Activated CD8-positive, alpha-beta T cell treated with anti-CD3 and anti-CD28 coated beads for 36 hours (primary cell): ENCODE results near the gene IFT57. TPM values are rescaled to one million over a fixed set of nuclear protein-coding genes. Genes with fewer than 3 reads are reported as not detected.

Experiments
- ATAC-seq: fragments of 200-7000 bp; cut with Tn5 transposase; one replicate; pipeline ENCODE4 v1.10.0; 2021; ENCODE audit warnings: mild to moderate bottlenecking, moderate library complexity
- CTCF ChIA-PET: fragments of 350-600 bp; sonication (Branson Sonifier 250); formaldehyde crosslinking; loops from one replicate; lab custom pipeline; 2021; ENCODE audit warnings: antibody characterized with exemption; lab: Charles Lee
- POLR2A ChIA-PET: fragments of 350-600 bp; sonication (Branson Sonifier 250); formaldehyde crosslinking; loops from one replicate; lab custom pipeline; 2021; ENCODE audit warnings: antibody characterized with exemption; lab: Charles Lee
- DNase-seq: peaks from one replicate; pipeline ENCODE4 v3.0.0-alpha.2; 2020
- H3K27ac Mint-ChIP-seq: one replicate; pipeline ENCODE4 v1.8.0; 2021; ENCODE audit warnings: mild to moderate bottlenecking, mixed read lengths
- H3K27me3 Mint-ChIP-seq: one replicate; pipeline ENCODE4 v1.8.0; 2021; ENCODE audit warnings: mixed read lengths
- H3K36me3 Mint-ChIP-seq: one replicate; pipeline ENCODE4 v1.8.0; 2021; ENCODE audit warnings: low read depth, mixed read lengths
- H3K4me1 Mint-ChIP-seq: one replicate; pipeline ENCODE4 v1.8.0; 2021; ENCODE audit warnings: low read depth, mixed read lengths
- H3K4me3 Mint-ChIP-seq: one replicate; pipeline ENCODE4 v1.8.0; 2021; ENCODE audit warnings: mild to moderate bottlenecking, moderate library complexity, mixed read lengths
- H3K9me3 Mint-ChIP-seq: one replicate; pipeline ENCODE4 v1.8.0; 2021; ENCODE audit warnings: mixed read lengths
- CTCF ChIP-seq: fragments of 200-600 bp; IDR thresholded peaks from one replicate; pipeline ENCODE4 v1.8.0; 2022; ENCODE audit warnings: antibody characterized with exemption, mild to moderate bottlenecking
- intact Hi-C: fragments of 100-400 bp; cut with micrococcal nuclease; formaldehyde crosslinking; loops from one replicate; pipeline ENCODE4 v1.10.0; 2022
- total RNA-seq, 2 experiments: library from RNA; stranded (reverse); gene quantifications; one replicate each; pipeline ENCODE4 v1.2.3, GENCODE V29; 2021

The IFT57 gene
- total RNA-seq, 2 experiments from 2014 or later = 30.9 to 35.3 TPM

- ATAC-seq (no peak), DNase-seq (no peak)
- TF ChIP-seq CTCF = no peak
- POLR2A ChIA-PET = interaction anchor here (0.6 to 1.6 kb wide), 4 partner anchors 8 to 333 kb away, joined by 3 to 8 read pairs (median 4); no protein-coding TSS in a partner anchor
- intact Hi-C loops = no loop called here
- H3K27ac Mint-ChIP-seq = no peak overlapping the region
- H3K36me3 Mint-ChIP-seq = peaks cover 41% of the 10 kb centered on the region
- H3K9me3 Mint-ChIP-seq = peaks cover 16% of the 10 kb centered on the region
- H3K4me3 Mint-ChIP-seq = no peak overlapping the region
- CTCF ChIA-PET = interaction anchor here (0.8 to 1.7 kb wide), 3 partner anchors 11 to 331 kb away, joined by 3 to 6 read pairs (median 3); no protein-coding TSS in a partner anchor
- peaks cover 6% of the 10 kb centered on the region for H3K4me1 Mint-ChIP-seq
- no peaks in the 10 kb centered on the region for H3K27me3 Mint-ChIP-seq
Observed at GRCh38 chr3:108146139-108146538, 76.1 kb downstream of the IFT57 start.

- ChIA-PET POLR2A (interaction anchor here (0.6 to 1.5 kb wide), 3 partner anchors 12 to 333 kb away, joined by 3 to 4 read pairs (median 3); no protein-coding TSS in a partner anchor), CTCF (interaction anchor here (0.8 to 1.6 kb wide), 2 partner anchors 12 to 14 kb away, joined by 3 read pairs; no protein-coding TSS in a partner anchor)
- H3K27ac Mint-ChIP-seq = no peak overlapping the region
- H3K4me3 Mint-ChIP-seq = no peak overlapping the region
- peaks cover 11% of the 10 kb centered on the region for H3K4me1 Mint-ChIP-seq
- no peak for DNase-seq
- TF ChIP-seq CTCF = no peak
- peaks cover 45% of the 10 kb centered on the region for H3K36me3 Mint-ChIP-seq
- no peaks in the 10 kb centered on the region for H3K27me3 Mint-ChIP-seq
- peaks cover 16% of the 10 kb centered on the region for H3K9me3 Mint-ChIP-seq
- ATAC-seq = no peak
- intact Hi-C loops = no loop called here
Observed at GRCh38 chr3:108145578-108145977, 76.6 kb downstream of the IFT57 start.

GRCh38 chr3:108137460-108137814 lies 84.8 kb downstream of the IFT57 start:
- Mint-ChIP-seq H3K4me3 (no peak overlapping the region), H3K27me3 (no peaks in the 10 kb centered on the region), H3K9me3 (peaks cover 4% of the 10 kb centered on the region), H3K36me3 (peaks cover 88% of the 10 kb centered on the region), H3K4me1 (peaks cover 56% of the 10 kb centered on the region), H3K27ac (no peak overlapping the region)
- ChIA-PET POLR2A (interaction anchor here (0.7 to 3.1 kb wide), 4 partner anchors 10 to 48 kb away, joined by 3 to 8 read pairs (median 6); no protein-coding TSS in a partner anchor), CTCF (interaction anchor here (1.2 to 1.6 kb wide), 3 partner anchors 12 to 88 kb away, joined by 3 to 5 read pairs (median 5); no protein-coding TSS in a partner anchor)
- DNase-seq (no peak), ATAC-seq (no peak)
- no peak for TF ChIP-seq CTCF
- intact Hi-C loops = no loop called here

DNA sequence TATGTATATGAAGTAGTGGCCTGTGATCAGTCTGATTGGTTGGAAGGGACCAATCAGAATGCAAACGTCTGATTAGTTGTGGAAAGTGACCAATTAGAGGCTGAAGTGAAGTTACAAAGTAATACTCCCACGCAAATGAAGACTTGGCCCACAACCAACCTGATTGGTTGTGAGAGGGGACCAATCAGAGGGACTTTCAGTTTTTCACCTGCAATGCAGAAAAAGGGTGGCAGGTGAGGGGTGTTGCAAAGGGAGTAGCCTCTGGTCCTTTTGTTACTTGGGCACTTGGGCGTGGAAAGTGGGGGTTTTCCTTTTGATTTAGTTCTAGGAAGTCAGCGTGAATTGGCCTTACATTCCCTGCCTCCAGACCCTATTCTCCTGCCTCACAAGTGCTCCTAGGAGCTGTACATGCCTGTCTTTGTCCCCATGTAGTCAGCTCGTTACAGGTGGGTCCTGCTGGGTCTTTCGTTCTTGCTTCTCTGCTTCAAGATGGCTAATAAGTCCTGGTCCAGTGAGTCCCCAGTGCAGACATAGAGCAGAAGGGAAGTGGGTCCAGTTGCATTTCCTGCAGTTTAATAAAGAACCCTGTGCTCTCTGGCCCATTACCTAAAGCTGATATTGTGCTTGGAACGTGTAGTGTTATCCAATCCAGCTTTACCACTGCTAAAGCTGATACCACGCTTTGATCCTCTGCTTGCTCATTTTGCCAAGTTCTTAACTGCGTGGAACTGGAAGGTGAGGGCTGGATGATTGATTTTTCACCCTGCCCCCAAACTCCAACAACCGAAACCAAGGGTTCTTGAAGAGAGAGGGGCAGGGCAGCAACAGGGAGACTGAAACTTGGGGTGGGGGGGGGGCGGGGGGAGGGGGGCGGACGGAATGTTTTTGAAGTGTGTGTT lies 85.4 kb downstream of the IFT57 start:
- Mint-ChIP-seq H3K4me1 (peaks cover 62% of the 10 kb centered on the region), H3K9me3 (peaks cover 1% of the 10 kb centered on the region), H3K36me3 (peaks cover 88% of the 10 kb centered on the region), H3K27ac (peak overlapping the region; percentile 7), H3K4me3 (no peak overlapping the region), H3K27me3 (no peaks in the 10 kb centered on the region)
- ATAC-seq (no peak), DNase-seq (no peak)
- ChIA-PET POLR2A (interaction anchor here (0.7 to 3.1 kb wide), 4 partner anchors 9 to 47 kb away, joined by 3 to 8 read pairs (median 6); no protein-coding TSS in a partner anchor), CTCF (interaction anchor here (1.1 to 1.6 kb wide), 4 partner anchors 11 to 209 kb away, joined by 3 to 5 read pairs (median 4); no protein-coding TSS in a partner anchor)
- intact Hi-C loops = no loop called here
- no peak for TF ChIP-seq CTCF
